Frontal cortex (tissue), 4 donors: ENCODE measurements around the gene IGSF5. TPM values are rescaled to one million over a fixed set of nuclear protein-coding genes. Genes with fewer than 3 reads are reported as not detected.

Source experiments
- DNase-seq, 2 donors: peaks; one replicate each; pipeline ENCODE4 v3.0.0; 2012; ENCODE audit warnings: low spot score in 2 of 2
- FAIRE-seq: peaks from 2 replicates; lab custom pipeline; 2012; peaks lifted over from hg19 to GRCh38; lab: Jason Lieb, UNC
- total RNA-seq: library from RNA; depleted of rRNA; stranded (reverse); fragments of >200 nt; gene quantifications from one replicate; pipeline ENCODE4 v1.2.3, GENCODE V29; 2014
- donor health status: control.
- donor health status: control.
- donor health status: control.

The IGSF5 gene
- total RNA-seq, 1 donor from 2014 or later = 1.2 TPM

DNA sequence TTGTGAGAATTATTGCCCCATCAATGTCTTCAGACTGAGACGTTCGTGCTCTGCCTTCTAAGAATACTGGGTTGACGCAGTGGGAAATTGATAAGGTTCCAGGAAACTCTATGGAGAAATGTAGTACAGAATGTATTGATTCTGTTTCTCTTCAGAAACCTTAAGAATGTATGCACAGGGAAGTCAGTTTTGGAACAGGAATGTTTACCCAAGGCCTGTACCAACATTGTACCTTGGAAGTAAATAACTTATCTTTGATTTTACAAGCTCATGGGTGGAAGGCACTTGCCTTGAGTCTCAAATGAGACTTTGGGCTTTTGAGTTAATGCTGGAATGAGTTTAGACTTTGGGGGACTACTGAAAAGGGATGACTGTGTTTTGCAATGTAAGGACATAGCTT is 62.8 kb downstream of the IGSF5 start:
- FAIRE-seq (no peak), DNase-seq (no peak)

DNA sequence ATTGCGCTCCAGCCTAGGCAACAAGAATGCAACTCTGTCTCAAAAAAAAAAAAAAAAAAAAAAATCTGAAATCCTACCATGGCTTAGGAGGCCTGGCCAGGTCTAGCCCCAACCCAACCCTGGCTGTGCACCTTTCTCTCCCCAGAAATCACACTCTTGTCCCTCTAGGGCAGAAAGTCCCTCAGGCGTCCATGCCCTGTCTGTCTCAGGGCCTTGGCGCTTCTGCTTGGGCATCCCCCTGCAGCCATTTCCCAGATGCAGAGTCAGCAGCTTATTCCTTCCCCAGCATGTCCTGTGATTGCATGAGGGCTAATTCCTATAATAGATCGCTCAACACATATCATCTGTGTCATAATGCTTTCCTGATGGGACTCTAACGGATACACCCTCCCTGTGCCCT is 65.0 kb downstream of the IGSF5 start:
- no peak for FAIRE-seq
- DNase-seq = no peak

DNA sequence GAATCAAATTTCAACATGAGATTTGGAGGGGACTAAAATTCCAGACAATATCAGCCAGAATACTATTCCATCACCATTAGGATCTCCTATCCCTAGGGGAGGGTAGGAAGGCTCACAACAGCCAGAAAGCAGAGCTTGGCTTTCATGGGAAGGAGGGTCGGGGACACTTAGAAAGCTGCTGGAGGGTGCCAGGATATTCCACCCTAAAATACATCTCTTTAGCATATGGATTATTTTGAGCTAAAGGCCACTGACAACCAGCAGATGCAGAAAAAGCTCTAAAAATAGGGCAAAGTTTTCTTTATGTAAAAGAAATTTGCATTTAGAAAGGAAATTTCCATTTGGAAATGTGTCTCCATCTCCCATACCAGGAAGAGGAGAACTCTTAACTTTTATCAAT is 68.0 kb downstream of the IGSF5 start:
- no peak for FAIRE-seq
- DNase-seq = no peak

DNA sequence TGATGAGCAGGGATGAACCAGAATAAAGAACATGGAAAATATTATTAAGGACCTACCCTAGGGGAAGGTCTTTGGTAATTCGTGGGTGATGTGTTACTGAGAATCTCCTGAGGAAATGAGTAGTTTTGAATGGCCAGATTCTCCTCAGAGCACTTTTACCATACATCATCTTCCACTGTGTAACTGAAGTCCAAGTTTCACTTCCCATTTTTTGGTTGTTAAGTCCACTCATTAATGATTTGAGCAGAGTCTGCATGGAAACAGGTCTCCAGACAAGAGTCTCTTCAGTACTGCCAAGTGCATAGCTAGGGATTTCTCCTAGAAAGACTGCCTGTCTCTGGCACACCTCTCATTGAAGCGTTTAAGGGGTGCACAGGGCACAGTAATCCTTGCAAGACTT is 73.6 kb downstream of the IGSF5 start:
- no peak for FAIRE-seq
- DNase-seq = no peak

DNA sequence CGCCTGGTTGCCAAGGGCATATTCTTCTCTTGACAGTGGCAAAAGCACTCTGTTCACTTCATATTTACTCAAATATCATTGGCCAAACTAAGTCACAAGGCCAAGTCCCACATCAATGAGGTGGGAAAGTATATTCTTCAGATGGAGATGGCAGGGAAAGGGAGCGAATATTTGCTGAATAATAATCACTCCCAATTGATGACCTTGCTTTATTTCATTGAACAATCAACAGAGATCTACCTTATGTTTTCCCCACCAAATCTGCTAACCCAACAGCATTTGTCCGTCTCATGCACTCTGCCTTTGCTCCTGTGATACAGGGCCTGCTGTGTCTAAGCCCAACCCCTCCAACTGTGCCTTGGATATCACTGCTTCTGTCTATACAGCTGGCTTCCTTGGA is 77.1 kb downstream of the IGSF5 start:
- FAIRE-seq (no peak), DNase-seq (no peak)

DNA sequence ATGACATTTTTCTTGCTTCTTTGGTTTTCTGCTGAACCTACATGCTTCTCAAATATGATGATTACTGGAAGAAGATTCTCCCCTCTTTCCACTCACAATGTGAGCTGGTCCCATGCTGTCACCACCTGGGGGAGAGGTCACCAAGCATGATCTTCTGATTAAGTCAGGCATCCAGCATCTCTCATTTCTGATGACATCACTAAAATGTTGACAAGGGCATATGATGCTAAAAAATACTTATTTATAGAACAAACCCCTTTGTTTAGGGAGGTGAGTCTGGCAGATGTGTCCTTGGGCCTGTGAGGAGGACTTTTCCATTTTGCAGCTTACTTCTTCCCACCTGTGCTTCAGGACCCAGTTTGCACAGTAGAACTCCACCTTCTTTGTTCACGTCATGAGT is 80.3 kb downstream of the IGSF5 start:
- FAIRE-seq (no peak), DNase-seq (no peak)

DNA sequence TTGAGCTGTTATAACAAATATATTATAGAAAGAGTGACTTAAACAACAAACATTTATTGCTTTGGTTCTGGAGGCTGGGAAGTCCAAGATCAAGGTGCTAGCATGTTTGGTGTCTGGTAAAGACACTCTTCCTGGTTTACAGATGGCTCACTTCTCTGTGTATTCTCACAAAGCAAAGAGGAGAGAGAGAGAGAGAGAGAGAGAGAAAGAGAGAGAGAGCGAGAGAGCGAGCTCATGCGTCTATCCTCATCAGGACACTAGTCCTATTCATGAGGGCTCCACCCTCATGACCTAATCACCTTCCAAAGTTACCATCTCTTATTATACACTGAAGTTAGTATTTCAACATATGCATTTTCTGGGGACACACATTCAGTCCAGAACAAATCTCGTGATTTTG is 89.6 kb downstream of the IGSF5 start:
- FAIRE-seq = no peak

DNA sequence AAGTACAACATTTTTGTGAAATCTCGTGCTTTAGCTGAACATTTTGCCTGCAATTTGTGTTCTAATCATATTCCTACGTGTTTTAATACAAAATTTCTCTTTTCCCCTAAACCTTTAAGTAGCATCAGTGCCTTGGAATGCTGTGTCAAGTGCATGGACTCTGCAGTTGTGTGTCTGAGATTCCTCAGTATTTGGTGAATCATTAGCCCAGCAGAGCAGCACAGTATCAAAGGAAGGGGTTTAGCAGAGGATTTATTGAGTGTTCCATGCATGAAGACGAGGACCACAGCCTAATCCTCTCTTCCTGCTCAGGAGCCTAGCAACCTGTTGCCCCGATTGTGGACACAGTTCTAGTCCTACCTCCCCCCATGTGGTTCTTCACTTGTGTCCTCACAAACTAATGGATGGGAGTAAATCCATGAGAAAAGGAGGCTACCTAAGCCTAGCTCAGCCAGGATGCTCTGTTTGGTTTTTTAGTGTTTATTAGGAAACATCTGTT is 92.9 kb downstream of the IGSF5 start:
- no peak for DNase-seq
- no peak for FAIRE-seq

More for the DNA sequence above, 89.6 kb downstream of the IGSF5 start:
- no peak for DNase-seq

DNA sequence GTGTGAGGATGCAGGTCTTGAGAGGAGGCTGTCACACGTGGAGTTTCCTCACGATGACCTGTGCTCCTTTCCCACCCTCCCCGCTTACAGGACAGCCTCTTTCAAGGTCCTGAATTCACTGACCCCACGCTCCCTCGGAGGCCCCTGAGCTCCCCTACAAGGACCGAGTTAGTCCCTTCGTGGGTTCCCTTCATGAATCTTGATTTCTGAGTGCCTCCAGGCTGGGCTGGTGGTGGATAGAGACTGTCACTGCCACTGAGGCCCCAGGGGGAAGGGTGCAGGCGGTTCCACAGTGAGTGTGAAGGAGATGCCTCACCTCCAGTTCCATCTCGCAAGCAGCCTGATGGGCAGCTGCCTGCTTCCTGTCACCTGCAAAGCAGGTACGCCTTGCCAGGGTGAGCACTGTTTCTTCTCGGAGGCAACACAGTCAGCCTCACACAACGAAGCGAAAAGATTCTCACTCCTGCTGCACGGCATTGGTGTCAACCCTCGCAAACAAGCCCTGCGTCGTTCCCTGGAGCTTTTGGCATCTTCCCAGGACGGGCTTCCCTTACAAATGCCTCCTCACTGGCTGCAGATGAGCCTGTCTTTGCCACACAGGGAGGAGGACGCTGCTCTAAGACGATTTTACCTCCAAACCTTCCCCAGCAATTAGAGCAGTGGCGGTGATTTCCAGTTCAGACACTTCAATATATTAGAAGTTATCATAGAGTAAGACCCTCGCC is 95.6 kb downstream of the IGSF5 start:
- no peak for DNase-seq
- no peak for FAIRE-seq

DNA sequence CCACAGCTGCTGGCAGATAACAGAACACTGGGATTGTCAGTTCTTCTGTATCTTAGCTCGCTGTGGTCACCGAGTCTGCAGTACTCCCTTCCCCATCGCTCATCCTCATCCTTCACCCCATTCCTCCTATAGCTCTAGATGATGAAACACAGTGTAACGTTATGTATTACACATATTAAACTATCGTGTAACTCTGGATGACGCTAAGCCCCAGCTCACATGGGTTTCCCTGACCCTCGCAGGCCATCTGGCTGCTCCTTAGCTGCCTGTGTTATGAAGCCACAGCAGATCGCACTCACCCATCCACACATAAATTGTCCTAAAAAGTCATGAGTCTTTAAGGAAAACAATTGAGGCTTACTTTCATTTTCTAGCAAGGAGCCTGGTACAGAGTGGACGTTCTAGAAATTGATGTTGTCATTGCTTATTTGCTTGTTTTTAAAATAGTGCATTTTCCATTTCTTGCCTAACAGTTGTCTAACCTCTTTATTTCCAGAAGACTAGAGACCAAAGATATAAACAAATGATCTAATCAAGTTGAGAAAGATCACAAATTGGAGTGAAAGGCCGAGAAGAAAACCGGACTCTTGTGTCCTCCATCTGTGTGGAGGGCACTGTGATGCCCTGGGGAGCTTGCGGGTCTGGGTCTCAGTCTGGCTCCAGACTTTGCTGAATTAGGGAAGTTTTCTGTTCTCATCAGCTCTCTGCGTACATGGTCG is 97.9 kb downstream of the IGSF5 start:
- FAIRE-seq = no peak
- no peak for DNase-seq

DNA sequence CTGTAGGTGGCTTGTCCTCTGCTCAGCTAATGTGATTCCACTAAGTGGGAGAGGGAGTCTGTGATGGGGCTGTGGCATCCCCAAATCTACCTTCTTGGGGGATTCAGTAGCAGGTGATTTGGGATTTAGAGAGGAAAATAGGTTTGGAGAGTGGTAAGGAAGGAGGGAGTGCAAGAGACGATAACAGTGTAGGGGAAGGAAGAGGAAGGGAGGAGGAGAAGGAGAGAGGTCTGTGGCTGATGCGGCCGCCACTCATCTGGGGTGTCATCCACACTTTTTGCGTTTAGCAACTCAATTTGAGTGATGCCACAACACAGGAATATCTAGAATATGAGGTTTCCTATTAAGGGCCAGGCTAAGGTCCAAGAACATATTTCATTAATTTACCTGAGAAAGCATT is 98.5 kb downstream of the IGSF5 start:
- FAIRE-seq = no peak
- DNase-seq = no peak

DNA sequence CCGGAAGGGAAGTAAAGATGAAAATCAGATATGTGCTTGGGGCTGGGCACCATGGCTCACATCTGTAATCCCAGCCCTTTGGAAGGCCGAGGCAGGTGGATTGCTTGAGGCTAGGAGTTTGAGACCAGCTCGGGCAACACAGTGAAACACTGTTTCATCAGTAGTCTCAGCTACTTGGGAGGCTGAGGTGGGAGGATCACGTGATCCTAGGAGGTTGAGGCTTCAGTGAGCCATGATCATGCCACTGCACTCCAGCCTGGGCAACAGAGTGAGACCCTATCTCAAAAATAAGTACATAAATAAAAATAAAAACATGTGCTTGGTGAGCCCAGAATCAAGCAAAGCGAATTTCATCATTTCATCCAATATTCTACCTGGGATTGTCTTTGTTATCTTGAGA is 98.9 kb downstream of the IGSF5 start:
- no peak for FAIRE-seq
- no peak for DNase-seq

DNA sequence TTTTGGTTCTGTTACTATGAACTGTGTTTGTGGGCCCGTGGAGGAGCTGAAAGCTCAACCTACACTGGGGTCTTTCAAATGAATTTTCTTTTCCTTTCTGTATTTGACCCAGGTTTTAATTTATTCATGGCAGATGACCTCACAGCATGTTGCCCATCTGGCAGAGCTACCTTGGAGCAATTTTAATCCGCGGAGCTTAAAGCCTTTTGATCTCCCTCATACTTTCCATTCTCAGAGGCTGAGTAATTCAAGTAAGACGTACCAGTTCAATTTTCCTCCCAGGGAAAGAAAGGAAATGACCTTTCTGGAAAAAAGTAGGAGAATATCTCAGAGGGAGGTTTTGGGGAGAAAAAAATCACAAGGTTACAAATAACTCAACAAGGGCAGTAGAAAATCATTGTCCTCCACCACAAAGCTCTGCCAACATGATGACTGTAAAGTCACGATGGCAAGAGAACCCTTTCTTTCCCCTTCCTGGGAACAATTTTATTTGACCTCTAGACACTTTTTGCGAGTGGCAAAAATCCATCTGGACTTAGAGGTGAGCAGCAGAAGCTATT is 100.7 kb downstream of the IGSF5 start:
- FAIRE-seq (no peak), DNase-seq (no peak)

DNA sequence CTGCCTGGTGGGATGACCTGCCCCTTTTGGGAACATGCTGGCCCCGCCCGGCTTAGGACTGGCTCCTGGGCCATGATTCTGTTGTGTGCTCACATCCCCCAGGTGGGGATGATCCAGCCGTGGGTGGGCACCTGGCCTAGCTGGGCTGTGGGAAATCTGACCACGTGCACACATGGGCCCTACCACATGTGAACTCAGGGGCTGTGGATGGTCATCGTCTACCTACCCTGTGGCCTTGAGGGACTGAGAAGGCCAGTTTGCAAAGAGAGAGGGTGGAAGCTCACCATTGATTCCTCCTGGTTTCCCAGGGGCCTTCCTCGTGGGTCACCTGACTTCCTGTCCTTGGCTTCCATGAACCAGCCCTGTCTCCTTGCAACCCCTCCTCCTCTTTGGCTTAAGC is 102.9 kb downstream of the IGSF5 start:
- no peak for FAIRE-seq
- DNase-seq = no peak

DNA sequence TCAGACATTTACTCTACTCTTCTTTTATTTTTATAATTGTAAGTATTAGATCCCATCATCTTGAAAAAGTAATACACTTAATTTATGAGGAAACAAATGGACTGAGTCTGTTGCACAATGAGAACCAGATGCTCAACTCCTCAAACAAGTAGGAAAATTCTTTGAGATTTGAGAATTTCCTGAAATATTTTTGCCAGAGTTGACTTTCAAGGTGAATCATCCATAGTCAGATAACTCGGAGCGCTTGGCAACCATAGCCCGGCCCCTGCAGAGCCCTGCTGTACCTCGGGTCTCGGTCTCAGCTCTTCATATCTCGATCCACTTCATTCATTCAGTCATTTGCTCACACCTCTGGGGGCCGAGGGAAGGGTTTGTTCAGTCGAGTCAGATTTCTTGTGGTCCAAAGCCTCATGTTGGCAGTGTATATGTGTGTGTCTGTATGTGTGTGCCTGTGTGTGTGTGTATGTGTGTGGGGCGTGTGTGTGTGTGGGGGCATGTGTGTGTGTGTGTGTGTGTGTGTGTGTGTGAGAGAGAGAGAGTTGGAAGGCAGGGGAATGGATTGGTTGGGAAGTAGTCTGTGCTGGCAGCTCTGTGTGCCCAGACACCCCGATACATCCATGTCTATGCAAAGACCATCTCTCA is 104.2 kb downstream of the IGSF5 start:
- DNase-seq (no peak), FAIRE-seq (no peak)

DNA sequence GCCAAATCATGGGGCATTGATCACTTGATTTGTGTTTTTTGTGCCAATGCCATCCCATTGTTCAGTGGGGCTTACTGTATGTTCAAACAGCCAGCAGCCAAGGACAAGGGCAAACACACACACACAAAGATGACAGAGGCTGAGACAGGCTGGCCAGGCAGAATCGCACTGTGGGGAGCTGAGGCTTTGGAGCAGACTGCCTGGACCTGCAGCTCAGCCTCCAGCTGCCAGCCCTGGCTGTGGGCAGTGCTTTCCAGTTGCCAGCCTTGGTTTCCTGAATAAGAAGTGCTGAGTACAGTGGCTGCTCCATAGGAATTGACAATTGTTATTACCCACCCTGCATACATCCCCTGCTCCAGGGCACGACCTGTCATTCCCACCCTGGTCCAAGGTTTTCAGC is 105.3 kb downstream of the IGSF5 start:
- DNase-seq (no peak), FAIRE-seq (no peak)

DNA sequence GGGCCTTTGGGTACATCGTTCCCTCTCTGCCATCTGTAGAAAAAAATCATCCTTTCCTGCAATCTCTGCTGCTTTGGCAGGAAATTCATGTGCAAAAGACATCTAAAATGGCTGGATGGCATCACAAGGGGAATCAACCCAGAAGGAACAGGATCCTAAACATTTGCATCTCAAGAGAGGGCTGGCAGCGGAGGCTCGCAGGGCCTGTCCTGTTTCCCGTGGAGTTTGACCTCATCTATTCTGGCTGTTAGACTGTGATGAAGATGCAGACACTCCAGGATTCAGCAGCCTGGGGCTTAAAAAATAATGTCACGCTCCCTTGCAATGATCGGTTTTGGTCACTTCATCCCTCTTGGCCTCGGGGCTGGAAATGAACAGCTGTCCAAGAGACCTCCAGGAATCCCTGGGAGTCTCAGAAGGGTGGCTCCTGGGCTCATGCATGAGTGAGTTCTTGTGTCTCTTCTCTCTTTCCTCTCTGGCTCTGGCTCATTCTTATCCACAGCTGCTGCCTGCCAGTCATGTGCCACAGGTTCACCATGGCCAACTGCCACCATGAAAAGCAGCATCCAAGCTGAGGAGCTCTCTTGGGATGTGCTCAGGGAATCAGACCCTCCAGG is 106.1 kb downstream of the IGSF5 start:
- FAIRE-seq = no peak
- no peak for DNase-seq
